ENCODE results near the gene ASB7. TPM values are rescaled to one million over a fixed set of nuclear protein-coding genes. Genes with fewer than 3 reads are reported as not detected.

The ASB7 gene
- total RNA-seq, 1 donor from 2014 or later: 18.0 TPM

DNA sequence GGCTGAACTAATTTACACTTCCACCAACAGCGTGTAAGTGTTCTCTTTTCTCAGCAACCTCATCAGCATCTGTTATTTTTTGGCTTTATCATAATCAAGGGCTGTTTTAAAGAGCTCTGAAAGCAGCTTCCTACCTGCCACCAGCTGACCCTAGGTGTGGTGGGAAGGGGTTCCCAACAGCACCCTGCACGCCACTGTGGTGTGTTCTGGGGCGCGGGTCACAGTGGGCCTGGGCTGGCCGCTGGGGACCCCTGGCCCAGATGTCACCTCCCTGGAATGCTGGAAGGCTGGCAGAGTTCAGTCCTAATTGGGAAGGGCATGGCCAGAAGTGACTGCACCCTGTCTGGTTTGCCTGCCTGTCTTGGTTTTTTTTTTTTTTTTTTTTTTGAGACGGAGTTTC, 82.2 kb downstream of the ASB7 start:
- H3K4me3 Mint-ChIP-seq (ENCODE audit: low read depth): no peak overlapping the region
- H3K36me3 Mint-ChIP-seq (ENCODE audit: low read depth): no peaks in the 10 kb centered on the region
- intact Hi-C loops (cut with micrococcal nuclease): no loop called here
- H3K27me3 Mint-ChIP-seq (ENCODE audit: low read depth): peaks cover 2% of the 10 kb centered on the region
- DNase-seq (ENCODE audit: low spot score): no peak
- H3K27ac Mint-ChIP-seq: no peak overlapping the region
- no peaks in the 10 kb centered on the region for H3K4me1 Mint-ChIP-seq (ENCODE audit: low read depth)
- H3K9me3 Mint-ChIP-seq: no peaks in the 10 kb centered on the region

GRCh38 chr15:100686021-100686724, 83.8 kb downstream of the ASB7 start:
- Mint-ChIP-seq H3K4me3 (ENCODE audit: low read depth) (no peak overlapping the region), H3K9me3 (no peaks in the 10 kb centered on the region), H3K4me1 (ENCODE audit: low read depth) (no peaks in the 10 kb centered on the region), H3K27ac (no peak overlapping the region), H3K27me3 (ENCODE audit: low read depth) (peaks cover 2% of the 10 kb centered on the region), H3K36me3 (ENCODE audit: low read depth) (no peaks in the 10 kb centered on the region)
- intact Hi-C loops (cut with micrococcal nuclease): no loop called here
- no peak for DNase-seq (ENCODE audit: low spot score)

DNA sequence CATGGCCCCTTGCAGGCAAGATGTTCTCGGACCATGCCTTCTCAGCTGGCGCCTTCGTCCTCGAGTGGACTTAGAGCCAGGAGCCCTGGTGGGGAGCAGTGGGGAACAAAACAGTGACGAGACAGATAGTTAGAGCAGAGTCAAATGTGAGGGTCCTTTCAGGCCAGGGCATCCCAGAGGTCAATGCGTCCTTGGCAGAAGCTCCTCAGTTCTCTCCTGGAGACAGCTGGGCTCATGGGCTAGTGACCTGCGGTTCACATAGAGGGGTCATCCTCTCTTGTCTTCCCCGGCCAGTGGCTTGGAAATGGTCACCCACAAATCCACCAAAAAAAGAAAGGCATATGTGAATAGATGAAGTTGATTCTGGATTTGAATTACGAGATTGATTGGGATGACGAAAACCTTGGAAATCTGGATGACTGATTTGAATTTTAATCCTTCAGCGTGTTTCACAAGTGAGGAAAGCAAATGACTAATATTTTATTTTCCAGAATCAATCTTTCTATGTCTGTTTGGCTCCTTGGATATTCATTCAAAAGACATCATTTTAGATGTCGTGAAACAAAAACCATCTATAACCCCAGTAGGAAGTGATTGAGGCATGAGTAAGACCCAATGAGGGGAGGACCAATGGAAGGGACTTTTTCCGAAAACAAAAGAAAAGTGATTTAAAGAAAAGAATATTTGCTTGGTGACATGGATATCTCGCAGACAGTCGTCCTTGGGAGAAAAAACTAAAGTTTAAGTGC, 84.5 kb downstream of the ASB7 start:
- no peaks in the 10 kb centered on the region for H3K36me3 Mint-ChIP-seq (ENCODE audit: low read depth)
- no peaks in the 10 kb centered on the region for H3K4me1 Mint-ChIP-seq (ENCODE audit: low read depth)
- H3K9me3 Mint-ChIP-seq: no peaks in the 10 kb centered on the region
- peaks cover 2% of the 10 kb centered on the region for H3K27me3 Mint-ChIP-seq (ENCODE audit: low read depth)
- no peak for DNase-seq (ENCODE audit: low spot score)
- intact Hi-C loops (cut with micrococcal nuclease): no loop called here
- H3K4me3 Mint-ChIP-seq (ENCODE audit: low read depth): no peak overlapping the region
- no peak overlapping the region for H3K27ac Mint-ChIP-seq

GRCh38 chr15:100687582-100688141, 85.3 kb downstream of the ASB7 start:
- Mint-ChIP-seq H3K36me3 (ENCODE audit: low read depth) (no peaks in the 10 kb centered on the region), H3K27ac (no peak overlapping the region), H3K9me3 (no peaks in the 10 kb centered on the region), H3K4me1 (ENCODE audit: low read depth) (no peaks in the 10 kb centered on the region), H3K4me3 (ENCODE audit: low read depth) (no peak overlapping the region), H3K27me3 (ENCODE audit: low read depth) (peaks cover 2% of the 10 kb centered on the region)
- no peak for DNase-seq (ENCODE audit: low spot score)
- intact Hi-C loops (cut with micrococcal nuclease): no loop called here

DNA sequence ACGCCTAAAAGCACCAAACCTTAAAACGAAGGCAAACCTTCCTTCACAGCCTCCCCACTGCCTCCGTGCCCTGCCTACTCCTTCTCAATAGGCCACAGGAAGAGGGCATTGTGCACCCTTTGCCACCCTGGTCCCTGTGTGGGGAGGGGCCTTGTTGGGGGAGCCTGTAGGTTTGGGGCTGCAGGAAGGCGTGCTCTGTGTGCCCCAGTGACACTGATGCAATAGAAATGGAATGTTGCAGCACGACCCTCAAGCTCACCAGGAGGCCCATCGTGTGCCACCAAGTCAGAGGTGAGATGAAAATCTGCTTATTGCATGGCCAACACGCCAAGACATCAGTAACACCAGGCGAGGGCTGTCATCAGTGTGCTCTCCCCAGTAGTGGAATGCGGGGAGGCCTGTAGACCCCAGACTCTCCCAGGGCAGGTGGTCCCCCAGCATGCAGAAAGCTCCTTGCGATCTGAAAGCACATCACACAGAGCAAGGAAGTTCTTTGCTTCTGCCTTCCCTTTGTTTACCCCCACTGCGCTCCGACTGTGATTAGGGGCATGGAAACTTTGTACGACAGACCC, 86.2 kb downstream of the ASB7 start:
- no peaks in the 10 kb centered on the region for H3K36me3 Mint-ChIP-seq (ENCODE audit: low read depth)
- H3K9me3 Mint-ChIP-seq: no peaks in the 10 kb centered on the region
- no peak overlapping the region for H3K4me3 Mint-ChIP-seq (ENCODE audit: low read depth)
- no peaks in the 10 kb centered on the region for H3K4me1 Mint-ChIP-seq (ENCODE audit: low read depth)
- intact Hi-C loops (cut with micrococcal nuclease): no loop called here
- no peak for DNase-seq (ENCODE audit: low spot score)
- H3K27ac Mint-ChIP-seq: no peak overlapping the region
- H3K27me3 Mint-ChIP-seq (ENCODE audit: low read depth): no peaks in the 10 kb centered on the region

DNA sequence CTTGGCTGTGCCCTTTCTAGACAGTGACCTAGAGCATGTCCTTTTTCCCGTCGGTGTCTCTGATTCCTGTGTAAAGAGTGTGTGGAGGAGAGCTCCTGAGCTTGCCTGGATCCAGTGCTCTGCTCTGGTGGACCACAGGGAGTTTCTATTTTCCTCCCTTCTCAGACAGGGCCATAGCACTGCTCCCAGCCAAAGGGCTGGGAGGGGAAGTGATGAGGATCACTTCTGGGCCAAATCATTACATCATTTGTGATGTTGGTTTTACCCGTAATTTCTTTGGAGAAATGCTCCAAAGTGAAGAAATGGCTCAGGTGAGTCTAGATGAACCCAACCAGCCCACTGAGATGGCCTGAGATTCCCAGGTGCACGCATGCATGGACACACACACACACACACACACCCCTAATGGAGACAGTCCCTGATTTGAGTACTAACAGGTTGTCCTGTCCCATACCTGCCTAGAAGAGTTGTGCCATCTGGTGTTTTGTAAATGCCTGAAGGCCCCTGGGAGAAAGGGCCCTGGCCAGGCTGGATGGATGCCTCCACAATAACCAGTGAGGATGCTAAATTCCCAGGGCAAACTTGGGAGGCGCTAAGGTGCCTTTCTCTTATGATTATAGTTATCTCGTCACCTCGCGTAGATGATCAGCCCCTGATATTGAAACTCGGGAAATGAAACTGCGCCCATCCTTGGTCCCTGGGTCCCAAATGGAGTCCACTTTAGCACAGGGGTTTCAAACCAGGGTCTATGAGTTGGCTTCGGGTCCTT, 86.9 kb downstream of the ASB7 start:
- Mint-ChIP-seq H3K9me3 (no peaks in the 10 kb centered on the region), H3K4me3 (ENCODE audit: low read depth) (no peak overlapping the region), H3K27me3 (ENCODE audit: low read depth) (peaks cover 3% of the 10 kb centered on the region), H3K4me1 (ENCODE audit: low read depth) (no peaks in the 10 kb centered on the region), H3K27ac (no peak overlapping the region), H3K36me3 (ENCODE audit: low read depth) (no peaks in the 10 kb centered on the region)
- intact Hi-C loops (cut with micrococcal nuclease): no loop called here
- no peak for DNase-seq (ENCODE audit: low spot score)

GRCh38 chr15:100690032-100690794, 87.8 kb downstream of the ASB7 start:
- Mint-ChIP-seq H3K4me3 (ENCODE audit: low read depth) (no peak overlapping the region), H3K27me3 (ENCODE audit: low read depth) (peaks cover 6% of the 10 kb centered on the region), H3K9me3 (no peaks in the 10 kb centered on the region), H3K4me1 (ENCODE audit: low read depth) (no peaks in the 10 kb centered on the region), H3K36me3 (ENCODE audit: low read depth) (no peaks in the 10 kb centered on the region), H3K27ac (no peak overlapping the region)
- intact Hi-C loops (cut with micrococcal nuclease): no loop called here
- DNase-seq (ENCODE audit: low spot score): no peak

GRCh38 chr15:100690795-100691158, 88.4 kb downstream of the ASB7 start:
- Mint-ChIP-seq H3K27ac (no peak overlapping the region), H3K4me1 (ENCODE audit: low read depth) (no peaks in the 10 kb centered on the region), H3K36me3 (ENCODE audit: low read depth) (no peaks in the 10 kb centered on the region), H3K27me3 (ENCODE audit: low read depth) (peaks cover 11% of the 10 kb centered on the region), H3K4me3 (ENCODE audit: low read depth) (no peak overlapping the region), H3K9me3 (no peaks in the 10 kb centered on the region)
- intact Hi-C loops (cut with micrococcal nuclease): no loop called here
- DNase-seq (ENCODE audit: low spot score): no peak

DNA sequence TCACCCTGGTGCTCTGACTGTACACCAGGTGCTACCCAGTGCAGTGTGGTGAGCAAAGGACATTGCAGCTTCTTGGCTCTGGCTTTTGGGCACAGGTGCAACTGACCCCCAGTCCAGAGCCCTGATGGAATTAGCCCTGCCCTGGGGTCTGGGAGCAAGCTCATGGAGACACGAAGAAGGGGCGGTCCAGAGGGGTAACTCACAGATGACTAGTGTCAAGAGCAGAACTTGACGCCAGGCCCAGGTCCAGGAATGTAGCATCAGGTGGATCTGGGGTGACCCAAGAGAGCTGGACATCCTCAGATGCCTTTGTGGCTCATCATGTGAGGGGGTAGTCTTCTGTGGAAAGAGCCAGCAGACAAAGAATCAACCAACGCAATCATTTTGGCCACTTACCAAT, 88.9 kb downstream of the ASB7 start:
- Mint-ChIP-seq H3K36me3 (ENCODE audit: low read depth) (no peaks in the 10 kb centered on the region), H3K27ac (no peak overlapping the region), H3K9me3 (no peaks in the 10 kb centered on the region), H3K4me1 (ENCODE audit: low read depth) (no peaks in the 10 kb centered on the region), H3K4me3 (ENCODE audit: low read depth) (no peak overlapping the region), H3K27me3 (ENCODE audit: low read depth) (peaks cover 15% of the 10 kb centered on the region)
- intact Hi-C loops (cut with micrococcal nuclease): no loop called here
- DNase-seq (ENCODE audit: low spot score): no peak

GRCh38 chr15:100692246-100692645, 89.9 kb downstream of the ASB7 start:
- Mint-ChIP-seq H3K27me3 (ENCODE audit: low read depth) (peaks cover 24% of the 10 kb centered on the region), H3K4me3 (ENCODE audit: low read depth) (no peak overlapping the region), H3K36me3 (ENCODE audit: low read depth) (no peaks in the 10 kb centered on the region), H3K27ac (no peak overlapping the region), H3K9me3 (no peaks in the 10 kb centered on the region), H3K4me1 (ENCODE audit: low read depth) (no peaks in the 10 kb centered on the region)
- intact Hi-C loops (cut with micrococcal nuclease): no loop called here
- DNase-seq (ENCODE audit: low spot score): no peak

DNA sequence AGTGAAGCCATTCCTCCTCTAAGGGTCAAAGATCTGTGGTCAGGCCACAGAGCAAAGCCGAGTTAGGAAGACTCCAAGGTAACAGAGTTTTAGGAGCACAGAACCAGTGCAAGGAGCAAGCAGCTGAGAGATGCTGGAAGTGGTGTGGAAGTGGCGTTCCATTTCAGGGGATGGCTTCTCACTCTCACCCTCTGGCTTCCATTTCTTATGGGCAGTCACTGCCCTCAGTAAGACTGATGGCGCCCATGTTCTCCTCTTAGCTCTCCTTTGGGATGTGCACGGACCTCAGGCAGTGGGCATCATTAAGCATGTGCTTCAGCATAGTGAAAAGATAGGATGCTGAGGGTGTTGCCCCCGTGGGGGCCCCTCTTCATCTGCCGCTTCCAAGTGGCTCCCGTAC, 90.3 kb downstream of the ASB7 start:
- H3K4me3 Mint-ChIP-seq (ENCODE audit: low read depth): no peak overlapping the region
- H3K9me3 Mint-ChIP-seq: no peaks in the 10 kb centered on the region
- no peaks in the 10 kb centered on the region for H3K4me1 Mint-ChIP-seq (ENCODE audit: low read depth)
- no peak overlapping the region for H3K27ac Mint-ChIP-seq
- no peaks in the 10 kb centered on the region for H3K36me3 Mint-ChIP-seq (ENCODE audit: low read depth)
- no peak for DNase-seq (ENCODE audit: low spot score)
- H3K27me3 Mint-ChIP-seq (ENCODE audit: low read depth): peaks cover 26% of the 10 kb centered on the region
- intact Hi-C loops (cut with micrococcal nuclease): no loop called here

DNA sequence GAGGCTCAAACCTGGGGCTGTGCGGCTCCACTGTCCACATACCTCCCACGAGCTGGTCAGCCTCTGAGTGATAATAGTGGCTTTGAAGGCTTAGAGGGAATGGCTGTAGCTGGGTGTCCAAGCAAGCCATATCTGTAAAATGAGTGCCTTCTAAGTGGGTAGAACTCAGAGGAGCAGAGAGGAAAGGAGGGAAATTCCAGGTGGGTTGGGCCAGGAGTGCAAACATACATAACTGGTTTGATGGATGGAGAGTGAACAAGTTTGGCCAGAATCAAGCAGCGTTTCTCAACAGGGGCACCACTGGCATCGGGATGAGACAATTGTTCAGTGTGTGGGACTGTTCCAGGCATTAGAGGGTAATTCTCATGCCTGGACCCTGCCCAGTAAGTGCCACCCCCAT, 91.1 kb downstream of the ASB7 start:
- intact Hi-C loops (cut with micrococcal nuclease): no loop called here
- Mint-ChIP-seq H3K4me3 (ENCODE audit: low read depth) (no peak overlapping the region), H3K36me3 (ENCODE audit: low read depth) (no peaks in the 10 kb centered on the region), H3K9me3 (no peaks in the 10 kb centered on the region), H3K27ac (no peak overlapping the region), H3K27me3 (ENCODE audit: low read depth) (peaks cover 27% of the 10 kb centered on the region), H3K4me1 (ENCODE audit: low read depth) (no peaks in the 10 kb centered on the region)
- no peak for DNase-seq (ENCODE audit: low spot score)

Data from activated T-helper 2 cell treated with anti-CD3 and anti-CD28 coated beads, Interferon-gamma antibody, Interleukin-2, Interleukin-4, amounts not matched to agents 10 μg/mL and 5 μg/mL and 100 μg/mL, durations not matched to agents 14 hours and 24 hours and 36 hours (primary cell).